SK-N-SH (cell line): ENCODE measurements around the gene A2M.

Source experiments
- CTCF ChIP-seq: fragments of 200-600 bp; sonication (generic); IDR thresholded peaks from 2 replicates; pipeline ENCODE4 v1.6.1; 2017; ENCODE audit warnings: antibody characterized with exemption, mild to moderate bottlenecking, moderate library complexity
- EP300 ChIP-seq, 2 experiments: IDR thresholded peaks; 2 replicates each; pipeline versions ENCODE4 v1.4.0 to v1.6.1; 2012; ENCODE audit warnings: borderline replicate concordance in 1 of 2, low read depth in 1 of 2, low read length in 1 of 2
- EZH2phosphoT487 ChIP-seq: fragments of 200-600 bp; sonication (generic); IDR thresholded peaks from 2 replicates; pipeline ENCODE4 v1.6.1; 2017; ENCODE audit warnings: low read depth, mixed run types, mild to moderate bottlenecking, antibody characterized with exemption, moderate library complexity, borderline replicate concordance
- GATA2 ChIP-seq: sonication (generic); formaldehyde crosslinking; IDR thresholded peaks from 2 replicates; pipeline ENCODE4 v1.5.0; 2020; ENCODE audit warnings: mild to moderate bottlenecking, missing genetic modification reagents
- JUND ChIP-seq: IDR thresholded peaks from 2 replicates; pipeline ENCODE4 v1.4.0; 2012
- MAX ChIP-seq: IDR thresholded peaks from 2 replicates; pipeline ENCODE4 v1.4.0; 2012; ENCODE audit warnings: low read depth
- POLR2AphosphoS5 ChIP-seq: IDR thresholded peaks from 2 replicates; pipeline ENCODE4 v1.6.1; 2012; ENCODE audit warnings: low read depth, low read length
- RAD21 ChIP-seq: IDR thresholded peaks from 2 replicates; pipeline ENCODE4 v1.6.1; 2012; ENCODE audit warnings: mild to moderate bottlenecking, low read length
- REST ChIP-seq: IDR thresholded peaks from 2 replicates; pipeline ENCODE4 v1.6.1; 2012; ENCODE audit warnings: mild to moderate bottlenecking, low read depth, low read length, moderate library complexity
- SMC3 ChIP-seq: IDR thresholded peaks from 2 replicates; pipeline ENCODE4 v1.6.1; 2012; ENCODE audit warnings: low read depth, low read length, improper control_type of control experiment
- TAF1 ChIP-seq: IDR thresholded peaks from 2 replicates; pipeline ENCODE4 v1.6.1; 2012; ENCODE audit warnings: low read depth, mild to moderate bottlenecking, low read length, moderate library complexity, borderline replicate concordance
- YY1 ChIP-seq: IDR thresholded peaks from 2 replicates; pipeline ENCODE4 v1.4.0; 2012; ENCODE audit warnings: low read depth, mild to moderate bottlenecking

- TF ChIP-seq YY1 (no peak), JUND (no peak), CTCF (no peak), GATA2 (no peak), RAD21 (no peak), SMC3 (no peak), TAF1 (no peak), MAX (no peak), REST (no peak), EP300 (IDR thresholded peaks at IDR 0.05; ENCODE audit: borderline replicate concordance in 1 of 2, low read depth in 1 of 2, low read length in 1 of 2) (no peak), POLR2AphosphoS5 (no peak), EZH2phosphoT487 (no peak)
Observed at GRCh38 chr12:9098463-9099026, 17.2 kb downstream of the A2M start.
